GM06990 (cell line): ENCODE results near the gene LRRTM4.

Experiments used
- DNase-seq: peaks from one replicate; pipeline ENCODE4 v3.0.0-alpha.2; 2011; ENCODE audit not compliant: insufficient read length; ENCODE audit errors: extremely low read depth
- H3K27me3 ChIP-seq: replicated peaks from 2 replicates; pipeline ENCODE4 v1.6.0; 2011; ENCODE audit warnings: low read length; ENCODE audit not compliant: control insufficient read depth, insufficient read depth
- H3K36me3 ChIP-seq: 2 replicates; pipeline ENCODE4 v1.5.1; 2011; ENCODE audit warnings: low read length; ENCODE audit not compliant: control insufficient read depth, insufficient read depth
- H3K4me3 ChIP-seq: replicated peaks from 2 replicates; pipeline ENCODE4 v1.5.1; 2011; ENCODE audit warnings: low read depth, mild to moderate bottlenecking, control low read depth, low read length
- CTCF ChIP-seq: IDR thresholded peaks from 2 replicates; pipeline ENCODE4 v1.5.1; 2011; ENCODE audit warnings: low read length, control low read depth, mild to moderate bottlenecking, inconsistent platforms; ENCODE audit not compliant: insufficient read depth, poor library complexity, severe bottlenecking

The LRRTM4 gene

GRCh38 chr2:76870581-76870980 lies 651.6 kb downstream of the LRRTM4 start:
- Histone ChIP-seq H3K4me3 (no peak overlapping the region), H3K36me3 (no peaks in the 10 kb centered on the region), H3K27me3 (no peaks in the 10 kb centered on the region)
- TF ChIP-seq CTCF, result no peak
- no peak for DNase-seq

GRCh38 chr2:76870011-76870410 lies 652.2 kb downstream of the LRRTM4 start:
- no peak for DNase-seq
- Histone ChIP-seq H3K36me3 (no peaks in the 10 kb centered on the region), H3K27me3 (no peaks in the 10 kb centered on the region), H3K4me3 (no peak overlapping the region)
- no peak for TF ChIP-seq CTCF

DNA sequence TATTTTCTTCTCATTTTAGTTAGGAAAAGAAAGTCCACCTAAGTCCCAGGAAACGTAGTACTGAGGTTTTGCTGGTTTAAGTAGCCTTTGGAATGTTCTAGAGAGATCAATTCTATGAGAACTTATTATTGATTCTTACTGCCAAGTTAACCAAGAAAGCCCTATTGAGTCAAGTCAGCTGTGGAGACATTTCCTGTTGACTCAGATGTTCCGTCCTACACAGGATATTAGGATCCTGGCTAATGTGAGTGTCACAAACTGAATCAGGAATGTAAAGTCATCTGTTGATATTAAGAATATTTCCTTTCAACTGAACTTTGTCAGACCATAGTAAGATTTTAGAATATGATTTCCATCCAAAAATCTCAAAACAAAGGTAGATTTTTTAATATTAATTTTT lies 654.3 kb downstream of the LRRTM4 start:
- DNase-seq, result no peak
- no peak overlapping the region for H3K4me3 ChIP-seq
- H3K27me3 ChIP-seq, result no peaks in the 10 kb centered on the region
- TF ChIP-seq CTCF, result no peak
- no peaks in the 10 kb centered on the region for H3K36me3 ChIP-seq

DNA sequence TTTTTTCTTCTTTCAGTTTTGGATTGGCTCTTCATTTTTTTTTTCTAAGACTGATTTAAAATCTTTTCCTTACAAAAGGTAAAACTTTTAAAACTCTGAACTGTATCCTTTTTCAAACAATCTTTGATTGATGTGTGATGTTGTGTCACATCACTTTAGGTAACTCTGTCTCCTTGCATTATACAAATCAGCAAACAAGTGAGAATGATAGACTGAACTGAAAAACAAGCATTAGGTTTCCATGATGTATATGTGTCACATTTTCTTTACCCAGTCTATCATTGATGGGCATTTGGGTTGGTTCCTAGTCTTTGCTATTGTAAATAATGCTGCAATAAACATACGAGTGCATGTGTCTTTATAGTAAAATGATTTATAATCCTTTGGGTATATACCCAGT lies 655.7 kb downstream of the LRRTM4 start:
- Histone ChIP-seq H3K4me3 (no peak overlapping the region), H3K27me3 (no peaks in the 10 kb centered on the region), H3K36me3 (no peaks in the 10 kb centered on the region)
- no peak for DNase-seq
- TF ChIP-seq CTCF, result no peak

DNA sequence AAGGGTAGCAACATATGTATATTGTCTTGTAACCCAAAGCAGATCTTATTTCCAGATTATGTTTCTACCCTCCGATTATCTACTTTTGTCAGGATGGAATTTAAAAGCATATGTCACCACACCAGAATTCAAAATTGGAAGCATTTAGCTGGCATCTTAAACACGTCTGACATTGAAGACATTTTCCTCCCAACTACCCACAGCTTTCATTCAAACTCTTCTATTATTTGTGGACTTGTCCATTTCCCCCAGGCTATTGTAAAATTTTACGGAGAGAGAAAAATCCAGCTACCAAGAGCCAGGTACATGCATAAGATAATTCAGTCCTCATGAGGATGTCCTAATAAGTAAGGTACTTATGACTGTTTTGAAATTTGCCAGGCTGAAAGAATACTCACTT lies 659.3 kb downstream of the LRRTM4 start:
- DNase-seq, result no peak
- Histone ChIP-seq H3K4me3 (no peak overlapping the region), H3K36me3 (no peaks in the 10 kb centered on the region), H3K27me3 (no peaks in the 10 kb centered on the region)
- TF ChIP-seq CTCF, result no peak

DNA sequence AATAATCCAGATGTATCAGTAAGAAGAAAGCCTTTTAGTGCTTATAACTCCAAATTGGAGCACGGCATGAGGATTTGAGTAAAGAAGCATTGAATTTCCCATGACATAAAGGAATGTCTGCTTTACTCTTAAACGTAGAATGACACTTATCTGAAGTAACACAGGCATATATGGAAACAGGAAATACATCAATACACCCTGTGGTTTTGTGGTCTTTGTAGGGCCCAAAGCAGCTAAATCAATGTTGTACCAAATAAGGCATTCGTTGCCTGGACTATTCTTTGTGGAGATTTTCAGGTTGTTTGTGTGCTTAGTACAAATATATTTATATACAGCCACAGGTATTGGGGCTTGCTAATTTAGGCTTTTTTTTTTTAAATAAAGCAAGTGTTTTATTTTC lies 660.5 kb downstream of the LRRTM4 start:
- TF ChIP-seq CTCF, result no peak
- H3K4me3 ChIP-seq, result no peak overlapping the region
- H3K36me3 ChIP-seq, result no peaks in the 10 kb centered on the region
- no peak for DNase-seq
- no peaks in the 10 kb centered on the region for H3K27me3 ChIP-seq
